Measurements from ENCODE around the gene LIPT1. TPM values are rescaled to one million over a fixed set of nuclear protein-coding genes. Genes with fewer than 3 reads are reported as not detected.

The LIPT1 gene
- total RNA-seq, 1 experiment from 2014 or later: 7.4 TPM

DNA sequence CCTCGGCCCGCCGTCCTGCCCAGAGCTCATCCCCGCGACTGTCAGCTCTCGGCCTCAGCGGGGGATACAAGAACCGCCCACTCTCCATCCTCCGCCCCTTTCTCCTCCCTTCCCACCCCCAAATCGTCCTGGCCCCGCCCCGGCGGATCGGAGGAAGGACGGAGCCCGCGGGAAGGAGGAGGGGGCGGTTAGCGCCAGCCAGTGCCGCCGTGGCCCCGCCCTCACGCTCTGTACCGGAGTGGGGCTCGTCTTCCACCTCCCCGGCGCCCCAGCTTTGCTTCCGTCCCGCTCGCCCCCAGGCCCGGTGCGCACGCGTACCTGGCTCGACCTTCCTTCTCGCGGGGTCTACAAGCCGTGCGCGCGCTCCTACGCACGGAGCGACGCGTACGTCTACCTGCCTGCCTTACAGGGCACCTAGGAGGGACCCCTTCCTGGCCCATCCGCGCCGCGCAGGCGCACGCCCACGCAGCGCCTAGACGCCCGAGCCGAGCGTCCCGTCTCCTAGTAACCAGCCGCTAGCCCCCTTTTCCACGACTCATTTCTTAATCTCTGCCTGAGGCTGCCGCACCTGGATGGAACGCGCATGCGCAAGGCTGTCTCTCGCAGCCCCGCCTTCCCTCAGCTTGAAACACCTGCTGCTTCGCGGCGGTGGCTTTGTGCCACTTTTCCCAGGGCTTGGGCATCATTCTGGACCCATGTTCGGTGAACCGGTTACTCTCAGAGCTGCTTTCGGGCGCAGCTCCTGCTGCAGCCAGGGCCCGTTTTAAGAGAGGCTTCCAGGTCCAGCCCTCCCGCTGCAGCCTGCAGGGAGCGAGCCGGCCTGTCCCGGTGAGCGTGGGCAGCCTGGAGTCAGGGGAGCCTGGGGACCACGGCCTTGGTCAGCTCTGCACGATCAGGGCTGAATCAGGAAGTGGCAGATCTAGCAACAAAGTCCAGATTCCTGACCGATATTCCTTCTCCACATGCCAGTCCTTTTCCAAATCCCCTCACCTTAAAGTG is 13.4 kb upstream of the LIPT1 start, which contains the start of gene C2orf15:
Gene C2orf15 (plus strand): TSS at position 598 of the 999 bp plus-strand sequence. CDS start 8,852 bp downstream, outside the sequence.
- Histone ChIP-seq H3K36me3 (ENCODE audit: insufficient read depth, low read length, poor library complexity, severe bottlenecking) (no peaks in the 10 kb centered on the region), H3K9me3 (ENCODE audit: low read depth, low read length, poor library complexity, severe bottlenecking) (no peaks in the 10 kb centered on the region), H3K4me1 (ENCODE audit: insufficient read depth, low read length, poor library complexity, severe bottlenecking) (peaks cover 10% of the 10 kb centered on the region), H3K27me3 (replicated peaks; ENCODE audit: insufficient read depth, low read depth, low read length, poor library complexity) (peaks cover 37% of the 10 kb centered on the region), H3K27ac (ENCODE audit: low read depth, low read length, poor library complexity, severe bottlenecking) (peak within 1 kb of the TSS; percentile 36), H3K4me3 (ENCODE audit: low read depth, low read length, poor library complexity, severe bottlenecking) (peak within 1 kb of the TSS; percentile 65)
- TF ChIP-seq EZH2 (IDR thresholded peaks at IDR 0.05; ENCODE audit: borderline replicate concordance, low read depth, low read length, poor library complexity, severe bottlenecking): no peak
- TF ChIP-seq, protein P1, sequence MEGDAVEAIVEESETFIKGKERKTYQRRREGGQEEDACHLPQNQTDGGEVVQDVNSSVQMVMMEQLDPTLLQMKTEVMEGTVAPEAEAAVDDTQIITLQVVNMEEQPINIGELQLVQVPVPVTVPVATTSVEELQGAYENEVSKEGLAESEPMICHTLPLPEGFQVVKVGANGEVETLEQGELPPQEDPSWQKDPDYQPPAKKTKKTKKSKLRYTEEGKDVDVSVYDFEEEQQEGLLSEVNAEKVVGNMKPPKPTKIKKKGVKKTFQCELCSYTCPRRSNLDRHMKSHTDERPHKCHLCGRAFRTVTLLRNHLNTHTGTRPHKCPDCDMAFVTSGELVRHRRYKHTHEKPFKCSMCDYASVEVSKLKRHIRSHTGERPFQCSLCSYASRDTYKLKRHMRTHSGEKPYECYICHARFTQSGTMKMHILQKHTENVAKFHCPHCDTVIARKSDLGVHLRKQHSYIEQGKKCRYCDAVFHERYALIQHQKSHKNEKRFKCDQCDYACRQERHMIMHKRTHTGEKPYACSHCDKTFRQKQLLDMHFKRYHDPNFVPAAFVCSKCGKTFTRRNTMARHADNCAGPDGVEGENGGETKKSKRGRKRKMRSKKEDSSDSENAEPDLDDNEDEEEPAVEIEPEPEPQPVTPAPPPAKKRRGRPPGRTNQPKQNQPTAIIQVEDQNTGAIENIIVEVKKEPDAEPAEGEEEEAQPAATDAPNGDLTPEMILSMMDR (conservative IDR thresholded peaks at IDR 0.05; ENCODE audit: low read depth, low read length): no peak
- intact Hi-C loops (cut with micrococcal nuclease; ENCODE audit: unreplicated experiment): no loop called here
- peak; percentile 95 for DNase-seq (ENCODE audit: low spot score)
- POLR2A ChIA-PET (ENCODE audit: low non-redundant PET): no interaction called here
- BruUV-seq (replicated peaks): no TSS peak
- CTCF ChIA-PET: interaction anchor here (1.0 kb wide), 1 partner anchor 75 kb away, joined by 3 read pairs; no protein-coding TSS in a partner anchor

DNA sequence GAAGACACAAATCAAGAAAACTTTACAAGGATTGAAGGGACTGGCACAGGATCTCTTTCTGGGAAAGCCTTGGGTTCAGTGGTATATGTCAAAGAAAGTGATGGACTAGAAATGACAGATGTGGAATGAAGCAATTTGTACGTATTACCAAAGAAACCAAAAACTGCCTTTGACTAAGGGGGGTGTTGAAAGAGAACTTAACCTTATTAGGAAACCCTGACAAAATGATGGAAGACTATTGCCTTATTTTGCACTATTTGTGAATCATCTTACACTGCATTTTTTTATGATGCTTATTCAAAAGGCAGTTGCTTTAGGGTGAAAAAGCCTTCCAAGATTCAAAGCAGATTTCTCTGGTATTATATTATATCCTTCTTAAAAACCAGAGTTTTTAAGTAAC is 4.1 kb upstream of the LIPT1 start:
- POLR2A ChIA-PET (ENCODE audit: low non-redundant PET): no interaction called here
- Histone ChIP-seq H3K27me3 (replicated peaks; ENCODE audit: insufficient read depth, low read depth, low read length, poor library complexity) (no peaks in the 10 kb centered on the region), H3K4me3 (ENCODE audit: low read depth, low read length, poor library complexity, severe bottlenecking) (no peak overlapping the region), H3K4me1 (ENCODE audit: insufficient read depth, low read length, poor library complexity, severe bottlenecking) (no peaks in the 10 kb centered on the region), H3K27ac (ENCODE audit: low read depth, low read length, poor library complexity, severe bottlenecking) (no peak overlapping the region), H3K36me3 (ENCODE audit: insufficient read depth, low read length, poor library complexity, severe bottlenecking) (no peaks in the 10 kb centered on the region), H3K9me3 (ENCODE audit: low read depth, low read length, poor library complexity, severe bottlenecking) (no peaks in the 10 kb centered on the region)
- TF ChIP-seq, protein P1 (conservative IDR thresholded peaks at IDR 0.05; ENCODE audit: low read depth, low read length): no peak
- TF ChIP-seq EZH2 (IDR thresholded peaks at IDR 0.05; ENCODE audit: borderline replicate concordance, low read depth, low read length, poor library complexity, severe bottlenecking): no peak
- no TSS peak for BruUV-seq (replicated peaks)
- DNase-seq (ENCODE audit: low spot score): no peak
- CTCF ChIA-PET: no interaction called here
- intact Hi-C loops (cut with micrococcal nuclease; ENCODE audit: unreplicated experiment): no loop called here

DNA sequence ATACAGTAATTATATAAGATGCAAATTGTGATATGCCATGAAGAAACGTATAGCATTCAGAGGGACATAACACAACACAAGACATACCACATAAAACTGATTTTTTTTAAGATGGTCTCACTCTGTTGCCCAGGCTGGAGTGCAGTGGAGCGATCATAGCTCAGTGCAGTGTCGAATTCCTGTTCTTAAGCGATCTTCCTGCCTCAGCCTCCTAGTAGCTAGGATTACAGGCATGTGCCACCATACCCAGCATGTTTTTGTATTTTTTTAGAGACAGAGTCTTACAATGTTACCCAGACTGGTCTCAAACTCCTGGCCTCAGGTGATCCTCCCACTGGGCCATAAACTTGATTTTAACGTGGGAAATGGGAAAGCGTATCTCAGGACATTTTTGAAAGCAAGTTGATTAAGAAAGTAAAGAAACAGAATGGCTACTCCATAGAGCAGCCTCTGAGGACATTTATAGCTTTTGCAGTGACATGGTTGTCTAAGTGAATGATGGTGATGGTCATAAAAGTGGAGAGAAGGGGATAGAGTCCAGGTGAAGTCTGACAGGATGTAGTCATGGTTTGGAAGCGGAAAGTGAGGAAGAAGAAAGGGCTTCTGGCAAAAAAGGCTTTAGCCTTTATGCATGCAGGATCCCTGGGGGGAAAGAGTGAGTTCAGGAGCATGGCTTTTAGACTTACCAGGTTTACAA is 2.4 kb upstream of the LIPT1 start:
- no TSS peak for BruUV-seq (replicated peaks)
- Histone ChIP-seq H3K27ac (ENCODE audit: low read depth, low read length, poor library complexity, severe bottlenecking) (no peak overlapping the region), H3K9me3 (ENCODE audit: low read depth, low read length, poor library complexity, severe bottlenecking) (no peaks in the 10 kb centered on the region), H3K27me3 (replicated peaks; ENCODE audit: insufficient read depth, low read depth, low read length, poor library complexity) (no peaks in the 10 kb centered on the region), H3K4me1 (ENCODE audit: insufficient read depth, low read length, poor library complexity, severe bottlenecking) (no peaks in the 10 kb centered on the region), H3K36me3 (ENCODE audit: insufficient read depth, low read length, poor library complexity, severe bottlenecking) (no peaks in the 10 kb centered on the region), H3K4me3 (ENCODE audit: low read depth, low read length, poor library complexity, severe bottlenecking) (no peak overlapping the region)
- ChIA-PET CTCF (no interaction called here), POLR2A (ENCODE audit: low non-redundant PET) (no interaction called here)
- TF ChIP-seq EZH2 (IDR thresholded peaks at IDR 0.05; ENCODE audit: borderline replicate concordance, low read depth, low read length, poor library complexity, severe bottlenecking): no peak
- TF ChIP-seq, protein P1 (conservative IDR thresholded peaks at IDR 0.05; ENCODE audit: low read depth, low read length): no peak
- no peak for DNase-seq (ENCODE audit: low spot score)
- intact Hi-C loops (cut with micrococcal nuclease; ENCODE audit: unreplicated experiment): no loop called here

Data from A673 (cell line).